Karpas-422 (cell line): ENCODE measurements around the gene TP63. TPM values are rescaled to one million over a fixed set of nuclear protein-coding genes. Genes with fewer than 3 reads are reported as not detected.

Source experiments
- DNase-seq: peaks from one replicate; pipeline ENCODE4 v3.0.0-alpha.2; 2015
- H2AFZ ChIP-seq: fragments of 200-600 bp; sonication (generic); 2 replicates; pipeline ENCODE4 v1.6.1; 2014; ENCODE audit warnings: antibody characterized with exemption, low read length, mixed read lengths
- H3K27ac ChIP-seq: fragments of 200-600 bp; sonication (generic); 2 replicates; pipeline ENCODE4 v1.5.1; 2014; ENCODE audit warnings: mild to moderate bottlenecking, low read length, moderate library complexity
- H3K27me3 ChIP-seq: fragments of 200-600 bp; sonication (generic); 2 replicates; pipeline ENCODE4 v1.6.1; 2014; ENCODE audit warnings: low read length, mixed read lengths
- H3K36me3 ChIP-seq: fragments of 200-600 bp; sonication (generic); 2 replicates; pipeline ENCODE4 v1.6.1; 2014; ENCODE audit warnings: low read length, mixed read lengths; ENCODE audit not compliant: insufficient read depth
- H3K4me1 ChIP-seq: fragments of 200-600 bp; sonication (generic); 2 replicates; pipeline ENCODE4 v1.6.1; 2014; ENCODE audit warnings: mild to moderate bottlenecking, low read length, mixed read lengths
- H3K4me2 ChIP-seq: fragments of 200-600 bp; sonication (generic); 2 replicates; pipeline ENCODE4 v1.6.1; 2014; ENCODE audit warnings: low read length, low read depth, mild to moderate bottlenecking; ENCODE audit not compliant: poor library complexity, severe bottlenecking
- H3K4me3 ChIP-seq: fragments of 200-600 bp; sonication (generic); 2 replicates; pipeline ENCODE4 v1.5.1; 2014; ENCODE audit warnings: mild to moderate bottlenecking, antibody characterized with exemption, low read length, mixed read lengths
- H3K79me2 ChIP-seq: fragments of 200-600 bp; sonication (generic); 2 replicates; pipeline ENCODE4 v1.6.1; 2014; ENCODE audit warnings: mild to moderate bottlenecking, low read length, mixed read lengths
- H3K9ac ChIP-seq: fragments of 200-600 bp; sonication (generic); 2 replicates; pipeline ENCODE4 v1.6.0; 2014; ENCODE audit warnings: low read length
- H3K9me2 ChIP-seq: fragments of 200-600 bp; sonication (generic), shearing (Covaris generic); replicated peaks from 2 replicates; pipeline ENCODE4 v1.6.0; 2014; ENCODE audit warnings: mild to moderate bottlenecking, low read length, moderate library complexity; ENCODE audit not compliant: insufficient read depth
- H3K9me3 ChIP-seq: fragments of 300-700, 200-600 bp; sonication (generic); 2 replicates; pipeline ENCODE4 v1.6.1; 2014; ENCODE audit warnings: low read length, mixed read lengths
- H4K20me1 ChIP-seq: fragments of 200-600 bp; sonication (generic); 2 replicates; pipeline ENCODE4 v1.6.1; 2014; ENCODE audit warnings: mild to moderate bottlenecking, antibody characterized with exemption, low read length, low read depth; ENCODE audit not compliant: insufficient read depth
- total RNA-seq: library from RNA; depleted of rRNA; stranded (reverse); fragments of >200 nt; shearing (Covaris generic); gene quantifications from 2 replicates; pipeline ENCODE4 v1.2.3, GENCODE V29; 2014; ENCODE audit warnings: low replicate concordance

Gene TP63
- total RNA-seq, 1 experiment from 2014 or later, result not detected

GRCh38 chr3:189780546-189781270 is 149.5 kb downstream of the TP63 start:
- no peak overlapping the region for H2AFZ ChIP-seq
- H3K79me2 ChIP-seq, result no peaks in the 10 kb centered on the region
- no peaks in the 10 kb centered on the region for H3K4me1 ChIP-seq
- no peak for DNase-seq
- no peak overlapping the region for H3K9ac ChIP-seq
- no peak overlapping the region for H3K27ac ChIP-seq
- H3K27me3 ChIP-seq, result no peaks in the 10 kb centered on the region
- H3K4me3 ChIP-seq, result no peak overlapping the region
- no peaks in the 10 kb centered on the region for H4K20me1 ChIP-seq
- no peaks in the 10 kb centered on the region for H3K9me3 ChIP-seq
- H3K4me2 ChIP-seq, result no peak overlapping the region
- H3K9me2 ChIP-seq, result no peaks in the 10 kb centered on the region
- H3K36me3 ChIP-seq, result no peaks in the 10 kb centered on the region

DNA sequence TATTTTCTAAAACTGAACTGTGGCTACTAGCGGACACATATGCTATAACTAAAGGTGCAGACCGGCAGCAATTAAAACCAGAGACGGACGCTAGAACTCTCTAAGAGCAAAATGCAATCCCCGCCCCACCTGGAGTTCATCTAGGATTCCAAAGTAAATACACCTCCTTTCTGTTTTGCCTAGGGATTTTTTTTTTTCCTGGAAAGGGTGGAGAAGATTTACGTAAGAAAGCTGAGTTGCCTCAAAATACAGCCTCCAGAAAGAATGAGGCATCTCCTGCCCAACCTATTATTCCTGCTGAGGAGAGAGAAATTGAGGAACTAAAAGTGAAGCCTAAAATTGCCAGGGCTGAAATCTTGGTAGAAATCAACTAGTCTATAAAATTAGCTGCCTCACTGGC is 150.2 kb downstream of the TP63 start:
- no peaks in the 10 kb centered on the region for H4K20me1 ChIP-seq
- H2AFZ ChIP-seq, result no peak overlapping the region
- H3K9ac ChIP-seq, result no peak overlapping the region
- H3K27me3 ChIP-seq, result no peaks in the 10 kb centered on the region
- no peak overlapping the region for H3K4me2 ChIP-seq
- H3K36me3 ChIP-seq, result no peaks in the 10 kb centered on the region
- no peaks in the 10 kb centered on the region for H3K79me2 ChIP-seq
- no peaks in the 10 kb centered on the region for H3K4me1 ChIP-seq
- no peak overlapping the region for H3K27ac ChIP-seq
- no peaks in the 10 kb centered on the region for H3K9me3 ChIP-seq
- H3K4me3 ChIP-seq, result no peak overlapping the region
- no peaks in the 10 kb centered on the region for H3K9me2 ChIP-seq
- no peak for DNase-seq

GRCh38 chr3:189786479-189787064 is 155.4 kb downstream of the TP63 start:
- Histone ChIP-seq H2AFZ (no peak overlapping the region), H3K9me3 (no peaks in the 10 kb centered on the region), H4K20me1 (no peaks in the 10 kb centered on the region), H3K4me3 (no peak overlapping the region), H3K36me3 (no peaks in the 10 kb centered on the region), H3K27me3 (no peaks in the 10 kb centered on the region), H3K9ac (no peak overlapping the region), H3K4me2 (no peak overlapping the region), H3K9me2 (no peaks in the 10 kb centered on the region), H3K4me1 (no peaks in the 10 kb centered on the region), H3K27ac (no peak overlapping the region), H3K79me2 (no peaks in the 10 kb centered on the region)
- no peak for DNase-seq

- DNase-seq, result no peak
- Histone ChIP-seq H3K9ac (no peak overlapping the region), H3K9me2 (no peaks in the 10 kb centered on the region), H3K4me2 (no peak overlapping the region), H3K4me3 (no peak overlapping the region), H4K20me1 (no peaks in the 10 kb centered on the region), H3K27me3 (no peaks in the 10 kb centered on the region), H3K4me1 (no peaks in the 10 kb centered on the region), H3K9me3 (no peaks in the 10 kb centered on the region), H2AFZ (no peak overlapping the region), H3K27ac (no peak overlapping the region), H3K79me2 (no peaks in the 10 kb centered on the region), H3K36me3 (no peaks in the 10 kb centered on the region)
These were observed 156.0 kb downstream of the TP63 start for GRCh38 chr3:189787191-189787590.

- Histone ChIP-seq H3K9me2 (no peaks in the 10 kb centered on the region), H3K4me1 (no peaks in the 10 kb centered on the region), H3K27me3 (no peaks in the 10 kb centered on the region), H3K9me3 (no peaks in the 10 kb centered on the region), H3K27ac (no peak overlapping the region), H3K4me2 (no peak overlapping the region), H3K4me3 (no peak overlapping the region), H2AFZ (no peak overlapping the region), H4K20me1 (no peaks in the 10 kb centered on the region), H3K36me3 (no peaks in the 10 kb centered on the region), H3K9ac (no peak overlapping the region), H3K79me2 (no peaks in the 10 kb centered on the region)
- DNase-seq, result no peak
These were observed 156.4 kb downstream of the TP63 start for GRCh38 chr3:189787632-189788031.

- Histone ChIP-seq H3K79me2 (no peaks in the 10 kb centered on the region), H2AFZ (no peak overlapping the region), H3K9me3 (no peaks in the 10 kb centered on the region), H3K9ac (no peak overlapping the region), H3K36me3 (no peaks in the 10 kb centered on the region), H3K4me1 (no peaks in the 10 kb centered on the region), H3K27me3 (no peaks in the 10 kb centered on the region), H4K20me1 (no peaks in the 10 kb centered on the region), H3K4me2 (no peak overlapping the region), H3K4me3 (no peak overlapping the region), H3K9me2 (no peaks in the 10 kb centered on the region), H3K27ac (no peak overlapping the region)
- DNase-seq, result no peak
These were observed 158.2 kb downstream of the TP63 start for GRCh38 chr3:189789432-189789831.

GRCh38 chr3:189790658-189791057 is 159.5 kb downstream of the TP63 start:
- Histone ChIP-seq H4K20me1 (no peaks in the 10 kb centered on the region), H3K4me3 (no peak overlapping the region), H3K27me3 (no peaks in the 10 kb centered on the region), H3K36me3 (no peaks in the 10 kb centered on the region), H3K9me2 (no peaks in the 10 kb centered on the region), H3K4me1 (no peaks in the 10 kb centered on the region), H3K79me2 (no peaks in the 10 kb centered on the region), H2AFZ (no peak overlapping the region), H3K4me2 (no peak overlapping the region), H3K9ac (no peak overlapping the region), H3K9me3 (no peaks in the 10 kb centered on the region), H3K27ac (no peak overlapping the region)
- DNase-seq, result no peak

DNA sequence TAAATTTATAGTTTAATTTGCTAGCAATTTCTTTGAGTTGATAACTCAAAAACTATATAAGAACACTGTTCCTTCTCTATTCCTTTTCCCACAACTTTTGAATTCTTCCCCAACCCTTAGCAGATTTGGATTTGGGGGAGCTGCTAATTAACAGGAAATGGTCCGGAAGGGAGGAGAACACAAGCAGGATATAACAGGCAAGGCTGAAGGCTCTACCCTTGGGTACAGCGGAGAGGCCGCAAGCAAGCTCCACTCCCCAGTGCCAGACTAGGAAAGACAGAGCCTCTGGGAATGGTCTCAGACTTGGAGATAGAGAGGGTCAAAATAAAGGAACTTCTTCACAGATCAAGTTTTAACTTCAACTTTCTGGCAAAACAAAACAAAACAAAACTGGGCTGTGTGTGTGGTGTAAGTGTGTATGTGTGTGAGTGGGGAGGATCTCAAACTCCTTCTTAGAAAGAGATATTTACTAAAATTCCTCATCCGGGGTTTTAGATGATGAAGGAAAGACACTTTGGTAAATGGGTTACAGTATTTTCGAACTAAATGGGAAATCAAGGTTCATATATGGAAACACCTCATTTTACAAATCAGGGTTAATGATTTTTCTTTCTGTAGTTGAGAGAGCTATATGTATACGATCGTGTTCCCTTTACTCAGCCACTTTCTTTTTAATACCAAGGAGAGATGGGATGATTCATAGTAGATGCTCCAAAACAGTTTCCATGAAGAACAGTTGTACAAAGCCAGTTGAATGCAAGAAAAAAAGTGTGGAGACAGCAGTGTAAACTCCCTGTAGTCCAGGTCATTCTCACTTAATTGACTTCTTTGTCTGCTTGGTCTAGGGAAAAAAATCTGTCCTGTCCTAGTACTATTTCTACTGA is 161.1 kb downstream of the TP63 start:
- no peaks in the 10 kb centered on the region for H3K79me2 ChIP-seq
- no peaks in the 10 kb centered on the region for H3K27me3 ChIP-seq
- no peak for DNase-seq
- H3K4me2 ChIP-seq, result no peak overlapping the region
- H3K9ac ChIP-seq, result no peak overlapping the region
- no peaks in the 10 kb centered on the region for H4K20me1 ChIP-seq
- H3K27ac ChIP-seq, result no peak overlapping the region
- no peak overlapping the region for H3K4me3 ChIP-seq
- H3K9me3 ChIP-seq, result no peaks in the 10 kb centered on the region
- H3K36me3 ChIP-seq, result no peaks in the 10 kb centered on the region
- no peaks in the 10 kb centered on the region for H3K4me1 ChIP-seq
- H2AFZ ChIP-seq, result no peak overlapping the region
- H3K9me2 ChIP-seq, result no peaks in the 10 kb centered on the region
